ENCODE results near the gene ZSWIM9.

The ZSWIM9 gene

GRCh38 chr19:48152551-48152950 lies 17.9 kb upstream of the ZSWIM9 start:
- H3K9me3 Mint-ChIP-seq, result no peaks in the 10 kb centered on the region
- CTCF ChIA-PET, result interaction anchor here (0.8 to 1.9 kb wide), 6 partner anchors 42 to 189 kb away, joined by 3 to 12 read pairs (median 4); partner anchors contain the start of gene PLA2G4C
- peaks cover 38% of the 10 kb centered on the region for H3K36me3 Mint-ChIP-seq
- H3K27ac Mint-ChIP-seq, result peak overlapping the region; percentile 73
- no peak overlapping the region for H3K4me3 Mint-ChIP-seq
- DNase-seq, result peak; percentile 79
- peaks cover 2% of the 10 kb centered on the region for H3K4me1 Mint-ChIP-seq
- H3K27me3 Mint-ChIP-seq, result no peaks in the 10 kb centered on the region

GRCh38 chr19:48154003-48154402 lies 16.5 kb upstream of the ZSWIM9 start:
- Mint-ChIP-seq H3K4me1 (peaks cover 2% of the 10 kb centered on the region), H3K4me3 (no peak overlapping the region), H3K36me3 (peaks cover 42% of the 10 kb centered on the region), H3K9me3 (no peaks in the 10 kb centered on the region), H3K27me3 (no peaks in the 10 kb centered on the region), H3K27ac (no peak overlapping the region)
- CTCF ChIA-PET, result interaction anchor here (1.7 to 2.8 kb wide), 2 partner anchors 46 to 51 kb away, joined by 5 to 15 read pairs; no protein-coding TSS in a partner anchor
- no peak for DNase-seq

GRCh38 chr19:48158210-48158790 lies 12.2 kb upstream of the ZSWIM9 start:
- no peaks in the 10 kb centered on the region for H3K4me1 Mint-ChIP-seq
- no peak overlapping the region for H3K27ac Mint-ChIP-seq
- H3K27me3 Mint-ChIP-seq, result no peaks in the 10 kb centered on the region
- DNase-seq, result no peak
- no peak overlapping the region for H3K4me3 Mint-ChIP-seq
- CTCF ChIA-PET, result no interaction called here
- peaks cover 59% of the 10 kb centered on the region for H3K36me3 Mint-ChIP-seq
- H3K9me3 Mint-ChIP-seq, result no peaks in the 10 kb centered on the region

- Mint-ChIP-seq H3K27me3 (no peaks in the 10 kb centered on the region), H3K27ac (peak overlapping the region; percentile 99), H3K4me3 (peak overlapping the region; percentile 100), H3K9me3 (no peaks in the 10 kb centered on the region), H3K4me1 (peaks cover 40% of the 10 kb centered on the region), H3K36me3 (peaks cover 27% of the 10 kb centered on the region)
- CTCF ChIA-PET, result no interaction called here
- no peak for DNase-seq
Measured at GRCh38 chr19:48168689-48169088, 1.8 kb upstream of the ZSWIM9 start.

GRCh38 chr19:48169578-48169938 lies 922 bp upstream of the ZSWIM9 start:
- peaks cover 26% of the 10 kb centered on the region for H3K36me3 Mint-ChIP-seq
- peaks cover 45% of the 10 kb centered on the region for H3K4me1 Mint-ChIP-seq
- CTCF ChIA-PET, result interaction anchor here (1.0 kb wide), 1 partner anchor 25 kb away, joined by 3 read pairs; no protein-coding TSS in a partner anchor
- peak overlapping the region; percentile 99 for H3K27ac Mint-ChIP-seq
- peak overlapping the region; percentile 100 for H3K4me3 Mint-ChIP-seq
- no peaks in the 10 kb centered on the region for H3K9me3 Mint-ChIP-seq
- no peaks in the 10 kb centered on the region for H3K27me3 Mint-ChIP-seq
- peak; percentile 93 for DNase-seq

GRCh38 chr19:48170817-48171347 lies 402 bp downstream of the ZSWIM9 start:
- CTCF ChIA-PET, result no interaction called here
- no peak for DNase-seq
- Mint-ChIP-seq H3K9me3 (no peaks in the 10 kb centered on the region), H3K27me3 (no peaks in the 10 kb centered on the region), H3K4me3 (peak overlapping the region; percentile 100), H3K36me3 (peaks cover 31% of the 10 kb centered on the region), H3K4me1 (peaks cover 56% of the 10 kb centered on the region), H3K27ac (peak overlapping the region; percentile 99)

- no peak overlapping the region for H3K27ac Mint-ChIP-seq
- DNase-seq, result no peak
- CTCF ChIA-PET, result no interaction called here
- peak overlapping the region; percentile 100 for H3K4me3 Mint-ChIP-seq
- peaks cover 54% of the 10 kb centered on the region for H3K4me1 Mint-ChIP-seq
- H3K36me3 Mint-ChIP-seq, result peaks cover 31% of the 10 kb centered on the region
- no peaks in the 10 kb centered on the region for H3K9me3 Mint-ChIP-seq
- H3K27me3 Mint-ChIP-seq, result no peaks in the 10 kb centered on the region
Measured at GRCh38 chr19:48171710-48172109, 1.2 kb downstream of the ZSWIM9 start.

- H3K27me3 Mint-ChIP-seq, result no peaks in the 10 kb centered on the region
- no peak overlapping the region for H3K27ac Mint-ChIP-seq
- H3K4me1 Mint-ChIP-seq, result peaks cover 37% of the 10 kb centered on the region
- CTCF ChIA-PET, result no interaction called here
- H3K4me3 Mint-ChIP-seq, result no peak overlapping the region
- DNase-seq, result no peak
- no peaks in the 10 kb centered on the region for H3K9me3 Mint-ChIP-seq
- peaks cover 37% of the 10 kb centered on the region for H3K36me3 Mint-ChIP-seq
Measured at GRCh38 chr19:48174445-48175030, 4.1 kb downstream of the ZSWIM9 start.

GRCh38 chr19:48175578-48175977 lies 5.1 kb downstream of the ZSWIM9 start:
- Mint-ChIP-seq H3K36me3 (peaks cover 40% of the 10 kb centered on the region), H3K4me3 (no peak overlapping the region), H3K27me3 (no peaks in the 10 kb centered on the region), H3K9me3 (no peaks in the 10 kb centered on the region), H3K4me1 (peaks cover 33% of the 10 kb centered on the region), H3K27ac (no peak overlapping the region)
- no peak for DNase-seq
- CTCF ChIA-PET, result no interaction called here

- no peak for DNase-seq
- Mint-ChIP-seq H3K36me3 (peaks cover 39% of the 10 kb centered on the region), H3K27ac (no peak overlapping the region), H3K27me3 (no peaks in the 10 kb centered on the region), H3K9me3 (peaks cover 4% of the 10 kb centered on the region), H3K4me3 (no peak overlapping the region), H3K4me1 (peaks cover 28% of the 10 kb centered on the region)
- CTCF ChIA-PET, result no interaction called here
Measured at GRCh38 chr19:48176226-48176625, 5.7 kb downstream of the ZSWIM9 start.

GRCh38 chr19:48181505-48181904 lies 11.0 kb downstream of the ZSWIM9 start:
- Mint-ChIP-seq H3K4me1 (no peaks in the 10 kb centered on the region), H3K4me3 (no peak overlapping the region), H3K27ac (no peak overlapping the region), H3K36me3 (peaks cover 28% of the 10 kb centered on the region), H3K27me3 (no peaks in the 10 kb centered on the region), H3K9me3 (peaks cover 10% of the 10 kb centered on the region)
- CTCF ChIA-PET, result no interaction called here
- no peak for DNase-seq

- H3K27me3 Mint-ChIP-seq, result no peaks in the 10 kb centered on the region
- peaks cover 10% of the 10 kb centered on the region for H3K9me3 Mint-ChIP-seq
- no peak for DNase-seq
- no peaks in the 10 kb centered on the region for H3K4me1 Mint-ChIP-seq
- H3K27ac Mint-ChIP-seq, result no peak overlapping the region
- no peak overlapping the region for H3K4me3 Mint-ChIP-seq
- peaks cover 23% of the 10 kb centered on the region for H3K36me3 Mint-ChIP-seq
- CTCF ChIA-PET, result no interaction called here
Measured at GRCh38 chr19:48182434-48182833, 12.0 kb downstream of the ZSWIM9 start.

GRCh38 chr19:48183356-48183755 lies 12.9 kb downstream of the ZSWIM9 start:
- no peaks in the 10 kb centered on the region for H3K27me3 Mint-ChIP-seq
- peaks cover 23% of the 10 kb centered on the region for H3K36me3 Mint-ChIP-seq
- no peak overlapping the region for H3K4me3 Mint-ChIP-seq
- no peak overlapping the region for H3K27ac Mint-ChIP-seq
- CTCF ChIA-PET, result no interaction called here
- H3K4me1 Mint-ChIP-seq, result no peaks in the 10 kb centered on the region
- DNase-seq, result no peak
- peaks cover 10% of the 10 kb centered on the region for H3K9me3 Mint-ChIP-seq

GRCh38 chr19:48186015-48186414 lies 15.5 kb downstream of the ZSWIM9 start:
- peaks cover 6% of the 10 kb centered on the region for H3K4me1 Mint-ChIP-seq
- no peak overlapping the region for H3K4me3 Mint-ChIP-seq
- H3K27ac Mint-ChIP-seq, result no peak overlapping the region

GRCh38 chr19:48186541-48186991 lies 16.1 kb downstream of the ZSWIM9 start:
- DNase-seq, result no peak
- H3K27ac Mint-ChIP-seq, result no peak overlapping the region
- no peaks in the 10 kb centered on the region for H3K27me3 Mint-ChIP-seq
- H3K4me3 Mint-ChIP-seq, result no peak overlapping the region
- peaks cover 3% of the 10 kb centered on the region for H3K9me3 Mint-ChIP-seq
- H3K36me3 Mint-ChIP-seq, result peaks cover 22% of the 10 kb centered on the region
- H3K4me1 Mint-ChIP-seq, result peaks cover 6% of the 10 kb centered on the region
- CTCF ChIA-PET, result no interaction called here

More at GRCh38 chr19:48186015-48186414, 15.5 kb downstream of the ZSWIM9 start:
- H3K27me3 Mint-ChIP-seq, result no peaks in the 10 kb centered on the region
- peaks cover 8% of the 10 kb centered on the region for H3K9me3 Mint-ChIP-seq
- CTCF ChIA-PET, result interaction anchor here (2.2 kb wide), 1 partner anchor 9 kb away, joined by 5 read pairs; no protein-coding TSS in a partner anchor
- H3K36me3 Mint-ChIP-seq, result peaks cover 26% of the 10 kb centered on the region
- DNase-seq, result no peak

Data from activated naive CD4-positive, alpha-beta T cell treated with anti-CD3 and anti-CD28 coated beads, Interleukin-2, amount 10 ng/mL, durations not matched to agents 7 days and 5 days (primary cell).